Measurements from ENCODE around the gene IFNA8.

- TF ChIP-seq CTCF (IDR thresholded peaks at IDR 0.05; ENCODE audit: poor library complexity) (no peak), EZH2 (IDR thresholded peaks at IDR 0.05; ENCODE audit: borderline replicate concordance) (no peak)
These were observed 25.3 kb upstream of the IFNA8 start for GRCh38 chr9:21383627-21384026.

Data from hepatocyte (in vitro differentiated cells).